A549 (cell line): ENCODE measurements around the gene CBFA2T2.

ENCODE experiments used
- ESRRA ChIP-seq: fragments of 150-350 bp; IDR thresholded peaks from 2 replicates; pipeline ENCODE4 v1.6.1; 2014; ENCODE audit warnings: mild to moderate bottlenecking, low read length, borderline replicate concordance
- FOXS1 ChIP-seq: fragments of 250-450 bp; sonication (Bioruptor Pico); IDR thresholded peaks from 2 replicates; pipeline ENCODE4 v1.5.0; 2020; ENCODE audit warnings: mild to moderate bottlenecking, moderate library complexity
- MAZ ChIP-seq: fragments of 150-350 bp; IDR thresholded peaks from 2 replicates; pipeline ENCODE4 v1.6.1; 2014; ENCODE audit warnings: antibody characterized with exemption, low read depth, low read length, borderline replicate concordance
- RAD21 ChIP-seq, 2 experiments: fragments of >200 bp in 1 of 2; sonication (Bioruptor Twin) in 1 of 2; formaldehyde crosslinking in 1 of 2; IDR thresholded peaks in 1 of 2; conservative IDR thresholded peaks in 1 of 2; 2 replicates in 1 of 2; 3 replicates in 1 of 2; pipeline ENCODE4 v1.6.1; 2012 to 2018; ENCODE audit warnings: inconsistent platforms in 1 of 2
- TFCP2L1 ChIP-seq: fragments of 250-450 bp; sonication (Bioruptor Pico); IDR thresholded peaks from 2 replicates; pipeline ENCODE4 v1.5.0; 2021; ENCODE audit warnings: mild to moderate bottlenecking
- TF ChIP-seq, protein P1 (sequence below): fragments of >200 bp; sonication (Bioruptor Twin); formaldehyde crosslinking; IDR thresholded peaks from 3 replicates; pipeline ENCODE4 v1.5.1; 2016

DNA sequence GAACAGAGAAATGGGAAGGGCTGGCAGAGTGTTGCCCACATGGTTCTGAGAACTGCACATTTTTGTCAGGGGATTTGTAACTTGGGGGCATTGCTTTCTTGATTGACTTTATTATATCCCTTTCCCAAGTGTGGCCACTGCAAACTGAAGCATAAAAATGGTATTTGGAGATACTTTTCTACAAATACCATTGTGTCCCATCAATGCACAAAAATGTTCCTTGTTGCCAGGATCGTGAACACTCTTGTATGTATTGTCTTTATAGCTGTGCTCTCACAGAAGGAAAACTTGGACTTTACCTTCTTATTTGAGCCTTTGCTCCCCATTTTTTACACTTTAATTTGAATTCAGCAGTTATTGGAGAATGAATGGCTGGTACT is 115.1 kb downstream of the CBFA2T2 start:
- TF ChIP-seq, protein P1, sequence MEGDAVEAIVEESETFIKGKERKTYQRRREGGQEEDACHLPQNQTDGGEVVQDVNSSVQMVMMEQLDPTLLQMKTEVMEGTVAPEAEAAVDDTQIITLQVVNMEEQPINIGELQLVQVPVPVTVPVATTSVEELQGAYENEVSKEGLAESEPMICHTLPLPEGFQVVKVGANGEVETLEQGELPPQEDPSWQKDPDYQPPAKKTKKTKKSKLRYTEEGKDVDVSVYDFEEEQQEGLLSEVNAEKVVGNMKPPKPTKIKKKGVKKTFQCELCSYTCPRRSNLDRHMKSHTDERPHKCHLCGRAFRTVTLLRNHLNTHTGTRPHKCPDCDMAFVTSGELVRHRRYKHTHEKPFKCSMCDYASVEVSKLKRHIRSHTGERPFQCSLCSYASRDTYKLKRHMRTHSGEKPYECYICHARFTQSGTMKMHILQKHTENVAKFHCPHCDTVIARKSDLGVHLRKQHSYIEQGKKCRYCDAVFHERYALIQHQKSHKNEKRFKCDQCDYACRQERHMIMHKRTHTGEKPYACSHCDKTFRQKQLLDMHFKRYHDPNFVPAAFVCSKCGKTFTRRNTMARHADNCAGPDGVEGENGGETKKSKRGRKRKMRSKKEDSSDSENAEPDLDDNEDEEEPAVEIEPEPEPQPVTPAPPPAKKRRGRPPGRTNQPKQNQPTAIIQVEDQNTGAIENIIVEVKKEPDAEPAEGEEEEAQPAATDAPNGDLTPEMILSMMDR, result no peak
- TF ChIP-seq TFCP2L1 (CRISPR knock-in tag) (no peak), MAZ (no peak), ESRRA (no peak), RAD21 (conservative IDR thresholded peaks at IDR 0.05 in 1 of 2, IDR thresholded peaks at IDR 0.05 in 1 of 2) (no peak), FOXS1 (no peak)
